Sigmoid colon (tissue), 4 donors: Measurements from ENCODE around the gene SYNDIG1.

Experiments used
- EP300 ChIP-seq, 4 donors: sonication (generic); formaldehyde crosslinking; IDR thresholded peaks; one replicate each; pipeline ENCODE4 v1.6.1; 2017; ENCODE audit warnings: antibody characterized with exemption in 4 of 4
- POLR2AphosphoS5 ChIP-seq, 4 donors: sonication (generic); formaldehyde crosslinking; IDR thresholded peaks; one replicate each; pipeline ENCODE4 v1.6.1; 2017; ENCODE audit warnings: antibody characterized with exemption in 4 of 4
- TF ChIP-seq, protein P1 (sequence below), 4 experiments: fragments of 450-650 bp in 3 of 4; fragments of 200-600 bp in 1 of 4; IDR thresholded peaks; one replicate each; pipeline ENCODE4 v1.5.1; 2016 to 2019; ENCODE audit warnings: antibody characterized with exemption in 4 of 4, mild to moderate bottlenecking in 3 of 4, moderate library complexity in 2 of 4

- no peak for TF ChIP-seq EP300 (IDR thresholded peaks at IDR 0.05)
- TF ChIP-seq, protein P1, sequence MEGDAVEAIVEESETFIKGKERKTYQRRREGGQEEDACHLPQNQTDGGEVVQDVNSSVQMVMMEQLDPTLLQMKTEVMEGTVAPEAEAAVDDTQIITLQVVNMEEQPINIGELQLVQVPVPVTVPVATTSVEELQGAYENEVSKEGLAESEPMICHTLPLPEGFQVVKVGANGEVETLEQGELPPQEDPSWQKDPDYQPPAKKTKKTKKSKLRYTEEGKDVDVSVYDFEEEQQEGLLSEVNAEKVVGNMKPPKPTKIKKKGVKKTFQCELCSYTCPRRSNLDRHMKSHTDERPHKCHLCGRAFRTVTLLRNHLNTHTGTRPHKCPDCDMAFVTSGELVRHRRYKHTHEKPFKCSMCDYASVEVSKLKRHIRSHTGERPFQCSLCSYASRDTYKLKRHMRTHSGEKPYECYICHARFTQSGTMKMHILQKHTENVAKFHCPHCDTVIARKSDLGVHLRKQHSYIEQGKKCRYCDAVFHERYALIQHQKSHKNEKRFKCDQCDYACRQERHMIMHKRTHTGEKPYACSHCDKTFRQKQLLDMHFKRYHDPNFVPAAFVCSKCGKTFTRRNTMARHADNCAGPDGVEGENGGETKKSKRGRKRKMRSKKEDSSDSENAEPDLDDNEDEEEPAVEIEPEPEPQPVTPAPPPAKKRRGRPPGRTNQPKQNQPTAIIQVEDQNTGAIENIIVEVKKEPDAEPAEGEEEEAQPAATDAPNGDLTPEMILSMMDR (IDR thresholded peaks at IDR 0.05), result no peak
- TF ChIP-seq POLR2AphosphoS5 (IDR thresholded peaks at IDR 0.05), result no peak
Observed at GRCh38 chr20:24571159-24571558, 101.7 kb downstream of the SYNDIG1 start.
